Measurements from ENCODE around the gene TNIK.

- TF ChIP-seq USF2 (IDR thresholded peaks at IDR 0.05; ENCODE audit: low read depth, low read length): no peak
- no peak for TF ChIP-seq POLR2A (IDR thresholded peaks at IDR 0.05; ENCODE audit: low read depth, low read length)
- no peak for TF ChIP-seq CTCF (conservative IDR thresholded peaks at IDR 0.05; ENCODE audit: low read depth, low read length)
- no peak for TF ChIP-seq RAD21 (IDR thresholded peaks at IDR 0.05; ENCODE audit: low read length)
- no peak for TF ChIP-seq RFX5 (IDR thresholded peaks at IDR 0.05; ENCODE audit: low read depth, low read length)
- TF ChIP-seq ELK1 (IDR thresholded peaks at IDR 0.05; ENCODE audit: borderline replicate concordance, low read depth, low read length): no peak
- no peak for TF ChIP-seq MXI1 (IDR thresholded peaks at IDR 0.05; ENCODE audit: borderline replicate concordance, low read depth, low read length)
- no peak for TF ChIP-seq SMC3 (IDR thresholded peaks at IDR 0.05; ENCODE audit: low read depth, low read length)
- no peak for TF ChIP-seq NFE2L2 (IDR thresholded peaks at IDR 0.05; ENCODE audit: low read depth, low read length)
Measured at GRCh38 chr3:171297951-171298350, 162.3 kb downstream of the TNIK start.

Data from IMR-90 (cell line).